DMS 273 treated with DMSO at 0.1 percent for 48 hours (cell line): ENCODE results near the gene CHMP5.

ENCODE experiments used
- DNase-seq: peaks from one replicate; lab custom pipeline; 2025; lab: John Stamatoyannopoulos, UW

CHMP5 gene

DNA sequence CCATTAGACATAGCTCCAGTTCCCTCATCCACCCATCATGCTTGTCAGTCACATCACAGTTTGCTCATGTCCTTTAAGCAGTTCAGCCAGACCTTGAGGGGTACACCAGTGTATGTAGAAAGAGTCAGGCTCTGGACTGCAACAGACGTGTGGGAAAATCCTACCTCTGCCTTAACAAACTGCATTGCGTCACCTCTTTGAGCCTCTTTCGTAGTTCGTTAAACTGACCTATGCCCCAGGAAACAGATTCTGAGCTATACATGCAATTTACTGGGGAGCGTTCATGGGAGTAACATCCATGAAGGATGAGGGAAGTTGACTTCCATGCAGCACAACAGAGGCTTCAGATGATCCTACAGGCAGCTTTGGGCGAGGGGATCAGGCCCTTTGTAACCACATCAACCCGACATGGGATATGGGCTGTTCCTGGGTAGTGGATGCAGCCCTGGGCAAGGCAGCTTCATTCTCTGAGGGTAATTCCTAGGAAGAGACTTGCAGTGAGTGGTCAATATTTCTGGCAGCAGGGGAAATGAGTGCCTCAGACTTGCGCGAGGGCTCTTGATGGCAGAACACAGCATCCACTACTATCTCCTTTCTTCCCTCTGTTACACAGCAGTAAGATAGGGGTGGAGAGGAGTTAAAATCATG is 20.6 kb upstream of the CHMP5 start:
- no peak for DNase-seq

DNA sequence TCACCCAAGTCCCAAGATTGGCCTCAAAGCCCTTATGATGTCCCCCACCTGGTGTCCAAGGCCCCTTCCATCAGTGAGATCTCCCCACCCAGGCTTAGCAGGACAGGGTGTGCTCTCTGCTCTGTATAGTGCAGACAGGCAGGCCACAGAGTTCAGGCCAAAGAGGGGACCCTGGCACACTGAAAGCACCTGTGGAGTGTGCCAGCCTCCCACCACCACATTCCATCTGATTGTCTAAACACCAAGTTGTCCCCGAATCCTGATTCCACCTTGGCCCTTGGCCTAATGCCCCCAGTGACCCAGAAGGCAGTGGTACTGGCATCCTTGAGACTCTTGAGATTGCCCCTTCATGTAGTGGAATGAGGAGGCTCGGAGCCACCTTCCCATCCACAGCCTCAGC is 19.5 kb upstream of the CHMP5 start:
- DNase-seq = no peak

DNA sequence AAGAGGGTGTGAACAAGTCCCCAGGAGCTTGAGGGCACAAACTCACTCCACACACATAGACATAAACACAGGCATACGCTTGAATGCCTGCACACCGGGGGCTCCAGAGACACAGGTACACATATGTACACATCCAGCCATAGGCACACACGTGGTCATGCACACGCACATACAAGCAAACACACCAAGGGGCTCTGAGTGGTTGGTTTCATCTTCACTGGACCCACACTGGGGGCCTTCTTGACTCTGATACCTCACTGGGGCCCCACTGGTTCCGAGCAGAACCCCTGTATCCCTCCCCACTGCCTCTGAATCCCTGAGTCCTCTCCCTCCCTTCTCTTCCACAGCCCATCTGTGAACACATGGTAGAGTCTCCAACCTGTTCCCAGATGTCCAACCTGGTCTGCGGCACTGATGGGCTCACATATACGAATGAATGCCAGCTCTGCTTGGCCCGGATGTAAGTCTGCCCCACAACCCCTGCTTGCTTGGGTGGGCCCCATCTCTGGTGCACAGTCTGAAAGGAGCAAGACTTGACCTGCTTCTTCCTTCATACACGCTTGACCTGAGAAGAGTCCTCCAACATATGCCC is 18.5 kb upstream of the CHMP5 start:
- DNase-seq = no peak

DNA sequence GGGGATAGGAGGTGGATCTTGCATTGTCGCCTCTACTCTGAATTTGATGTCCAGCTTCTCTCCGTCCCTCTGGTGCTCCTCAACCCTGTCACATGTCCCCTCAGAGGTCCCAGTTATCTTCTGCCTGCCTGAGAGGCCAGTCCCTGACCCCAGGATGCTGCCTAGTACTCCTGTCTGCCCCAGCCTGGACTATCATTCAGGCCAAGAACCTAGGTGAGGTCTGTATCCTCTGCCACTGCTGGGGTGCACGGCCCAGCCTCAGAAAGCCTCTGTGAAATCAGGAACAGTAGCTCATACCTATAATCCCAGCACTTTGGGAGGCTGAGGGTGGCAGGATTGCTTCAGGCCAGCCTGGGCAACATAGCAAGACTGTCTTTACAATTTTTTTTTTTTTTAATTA is 16.2 kb upstream of the CHMP5 start:
- DNase-seq = no peak

DNA sequence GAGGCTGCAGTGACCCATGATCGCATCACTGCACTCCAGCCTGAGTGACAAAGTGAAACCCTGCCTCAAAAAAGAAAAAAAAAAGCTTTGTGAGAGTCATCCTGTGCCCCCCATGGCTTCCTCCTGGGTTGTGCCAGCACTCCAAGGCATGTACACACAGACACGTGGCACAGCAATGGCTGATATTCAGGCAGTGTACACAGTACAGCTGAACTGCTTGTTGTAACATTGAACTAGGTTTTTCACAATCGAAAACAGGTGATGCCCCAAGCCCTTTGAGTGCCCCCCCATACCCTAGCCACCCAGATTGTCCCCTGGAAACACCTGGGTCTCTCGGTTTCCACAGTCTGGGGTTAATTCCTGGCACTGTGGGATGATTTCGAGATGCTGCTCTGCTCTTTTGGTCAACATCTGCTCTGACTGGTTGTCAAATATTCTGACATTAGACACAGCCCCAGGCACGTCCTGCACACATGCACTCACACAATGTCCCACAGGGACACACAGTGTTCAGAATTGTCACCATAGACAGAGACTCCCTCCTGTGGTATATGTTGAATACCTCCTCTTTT is 15.7 kb upstream of the CHMP5 start:
- no peak for DNase-seq

DNA sequence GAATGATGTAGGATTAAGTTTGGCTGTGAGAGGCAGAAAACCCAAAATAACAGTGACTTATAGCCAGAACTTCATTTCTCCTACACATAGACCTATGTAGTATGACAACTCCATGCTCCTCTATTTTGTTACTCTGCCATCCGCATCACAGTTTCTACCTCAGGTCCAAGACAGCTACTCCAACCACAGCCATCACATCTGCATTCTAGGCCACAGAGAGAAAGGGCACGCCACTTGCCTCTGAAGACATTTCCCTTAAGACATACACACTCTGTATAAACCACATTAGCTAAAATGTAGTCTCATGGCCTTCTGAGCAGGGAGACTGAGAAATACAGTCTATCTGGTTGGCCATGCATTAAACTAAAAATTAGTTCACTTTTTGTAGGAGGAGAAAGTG is 14.9 kb upstream of the CHMP5 start:
- no peak for DNase-seq

DNA sequence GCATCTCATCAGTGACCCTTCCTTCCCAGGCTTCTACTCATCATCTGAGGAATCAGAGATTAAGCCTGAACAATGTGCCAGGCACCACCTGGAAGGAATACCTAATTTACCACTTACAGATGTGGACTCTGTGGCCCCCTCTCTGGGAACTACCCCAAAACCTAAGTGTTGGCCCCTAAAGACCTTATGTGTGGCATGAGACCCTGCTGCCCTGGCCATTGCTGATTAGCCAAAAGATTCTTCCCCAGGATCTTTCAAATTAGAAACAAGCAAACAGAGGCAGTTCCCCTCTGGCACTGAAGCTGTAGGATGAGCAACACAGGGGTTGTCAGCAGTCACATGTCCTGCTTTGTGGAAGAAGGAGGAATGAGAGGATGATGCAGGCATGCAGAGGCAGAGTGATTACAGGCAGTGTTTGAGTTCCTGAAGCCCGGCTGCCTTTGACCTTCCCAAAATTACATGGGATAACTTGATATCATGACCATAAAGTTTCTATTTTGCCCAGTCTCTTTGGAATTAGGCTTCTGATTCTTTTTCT is 14.3 kb upstream of the CHMP5 start:
- no peak for DNase-seq

DNA sequence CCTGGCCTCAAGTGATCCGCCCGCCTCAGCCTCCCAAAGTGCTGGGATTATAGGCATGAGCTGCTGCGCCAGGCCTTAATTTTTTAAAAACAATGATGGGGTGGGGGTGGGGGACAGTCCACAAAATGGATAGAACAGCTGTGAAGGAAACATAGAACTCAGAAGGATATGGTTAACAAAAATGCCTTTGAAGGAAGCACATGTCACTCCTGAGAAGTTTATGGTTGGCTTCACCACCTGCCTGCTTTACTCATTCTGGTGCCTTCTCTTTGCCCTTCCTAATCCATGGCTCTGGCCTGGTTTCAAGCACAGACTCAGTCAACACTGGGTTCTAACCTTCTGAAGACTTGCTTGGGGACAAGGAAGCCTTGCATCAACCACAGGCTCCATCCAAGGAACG is 10.6 kb upstream of the CHMP5 start:
- DNase-seq = no peak

DNA sequence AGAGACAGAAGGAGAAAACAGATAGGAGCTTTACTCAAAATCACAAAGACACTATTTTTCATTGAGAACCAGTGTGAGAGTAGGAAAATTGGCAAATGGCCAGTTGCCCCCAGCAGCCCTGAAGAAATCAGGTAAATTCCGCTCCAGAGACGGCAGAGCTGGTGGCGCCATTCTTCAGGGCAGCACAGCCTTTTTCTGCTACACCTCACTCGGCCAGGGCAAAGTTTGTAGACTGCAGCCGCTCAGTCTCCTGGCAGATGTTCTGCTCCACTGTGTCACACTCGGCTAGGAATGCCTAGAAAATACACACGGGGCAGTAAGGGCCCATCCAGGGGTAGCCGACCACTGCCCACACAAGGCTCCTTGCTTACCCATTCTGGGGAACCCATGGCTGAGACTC is 9.8 kb upstream of the CHMP5 start:
- DNase-seq = no peak

DNA sequence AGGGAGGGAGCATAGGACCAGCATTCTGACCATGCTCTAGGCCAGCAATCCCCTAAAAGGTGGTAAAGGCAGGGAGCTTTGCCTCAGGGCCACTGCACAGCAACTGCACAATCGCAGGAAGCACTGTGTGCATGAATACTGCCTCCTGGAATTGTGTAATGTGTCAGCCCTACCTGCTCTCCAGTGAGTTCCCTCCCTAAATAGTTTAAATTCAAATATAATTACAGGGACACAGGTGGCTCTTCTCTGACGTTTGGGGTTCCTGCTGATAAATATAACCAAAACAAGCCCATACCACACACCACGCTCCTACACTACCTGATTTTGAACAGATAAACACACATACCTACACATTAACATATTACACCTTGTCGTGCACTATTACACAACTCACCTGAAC is 9.4 kb upstream of the CHMP5 start:
- DNase-seq = no peak

DNA sequence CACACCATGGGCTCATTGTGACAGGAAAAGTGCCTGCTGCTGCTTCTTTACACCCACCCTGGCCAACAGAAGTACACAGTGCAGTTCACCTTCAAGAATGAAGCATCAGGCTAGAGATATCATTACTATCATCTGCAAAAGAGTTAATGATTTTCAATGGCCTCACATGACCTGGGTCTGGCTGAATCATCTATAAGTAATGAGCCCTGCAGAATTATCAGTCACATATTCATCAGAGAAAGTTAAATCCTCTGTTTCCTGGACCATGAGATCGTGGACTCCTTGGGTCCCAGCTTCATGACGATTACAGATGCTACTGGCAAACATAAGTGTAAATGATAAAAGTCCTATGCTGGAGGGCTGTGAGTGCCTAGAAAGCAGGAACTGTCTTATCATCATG is 8.6 kb upstream of the CHMP5 start:
- DNase-seq = no peak

DNA sequence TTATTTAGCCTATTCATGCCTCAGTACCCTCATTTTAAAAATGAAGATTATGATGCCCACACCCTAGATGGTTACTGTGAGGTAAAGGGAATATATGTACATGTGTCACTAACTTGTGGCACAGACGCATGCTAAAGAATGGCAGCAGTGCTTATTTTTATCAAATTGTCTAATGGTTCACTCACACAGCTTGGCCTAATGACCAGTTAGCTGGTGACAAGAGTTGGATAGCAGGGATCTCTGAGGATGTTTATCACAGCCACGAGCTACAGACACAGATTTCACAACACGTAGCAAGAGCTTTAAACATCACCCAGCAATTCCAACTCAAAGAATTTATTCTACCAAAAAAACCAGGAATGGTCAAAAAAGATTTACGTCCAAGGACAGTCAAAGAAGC is 7.6 kb upstream of the CHMP5 start:
- DNase-seq = no peak

DNA sequence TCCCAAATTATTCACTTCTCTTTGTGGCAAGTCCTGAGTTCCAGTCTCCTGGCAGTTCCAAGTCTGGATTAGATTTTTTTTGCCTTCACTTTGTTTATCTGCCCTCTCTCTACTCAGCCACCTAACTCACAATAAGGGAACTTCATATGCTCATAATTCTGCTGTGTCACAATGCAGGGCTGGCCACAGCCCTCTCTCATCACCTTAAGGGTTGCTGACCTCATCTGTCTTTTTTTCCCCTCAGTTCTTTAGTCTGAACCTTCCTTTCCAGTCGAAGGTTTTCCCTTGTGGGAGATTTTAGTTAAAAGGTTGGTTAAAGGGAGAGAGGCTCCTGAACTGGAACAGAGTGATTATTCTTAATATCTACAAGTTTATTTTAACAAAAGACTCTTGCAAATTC is 4.5 kb upstream of the CHMP5 start:
- no peak for DNase-seq

DNA sequence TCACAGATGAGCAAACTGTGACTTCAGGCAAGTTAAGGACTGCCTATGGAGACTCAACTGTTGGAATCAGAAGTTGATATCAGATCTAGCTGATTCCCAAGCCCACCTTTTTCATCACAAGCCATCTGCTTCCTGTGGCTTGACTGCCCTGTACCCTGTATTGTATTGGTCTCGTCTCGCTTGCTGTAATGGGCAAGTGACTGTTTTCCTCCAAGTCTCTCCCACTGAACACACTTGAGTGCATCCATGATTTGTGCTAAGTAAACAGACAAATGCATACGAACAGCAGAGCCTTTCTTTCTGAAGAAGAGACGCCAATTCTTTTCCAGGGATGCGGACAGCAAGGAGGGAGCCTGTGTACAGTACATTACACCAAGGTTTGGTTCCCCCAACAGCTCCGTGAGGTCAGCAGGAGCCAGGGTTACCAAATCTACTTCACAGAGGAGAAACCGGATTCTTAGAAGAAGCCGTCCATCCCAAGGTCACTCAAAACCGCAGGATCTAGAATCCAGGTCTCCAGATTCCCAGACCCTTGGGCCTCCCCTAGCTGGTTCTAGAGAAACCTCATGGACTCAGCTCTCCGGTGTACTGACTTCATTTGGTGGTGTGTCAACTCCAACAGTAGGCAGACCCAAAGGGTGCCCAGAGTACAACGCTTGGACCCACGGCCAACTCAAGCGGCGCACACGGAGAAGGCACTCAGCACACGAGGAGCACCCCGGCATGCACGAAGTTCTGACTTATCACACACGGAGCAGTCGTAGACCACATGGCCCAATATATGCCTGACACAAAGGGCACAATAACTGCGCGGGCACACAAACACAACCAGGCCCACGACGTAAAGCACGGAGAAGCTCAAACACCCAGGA is 1.5 kb upstream of the CHMP5 start:
- DNase-seq = no peak

DNA sequence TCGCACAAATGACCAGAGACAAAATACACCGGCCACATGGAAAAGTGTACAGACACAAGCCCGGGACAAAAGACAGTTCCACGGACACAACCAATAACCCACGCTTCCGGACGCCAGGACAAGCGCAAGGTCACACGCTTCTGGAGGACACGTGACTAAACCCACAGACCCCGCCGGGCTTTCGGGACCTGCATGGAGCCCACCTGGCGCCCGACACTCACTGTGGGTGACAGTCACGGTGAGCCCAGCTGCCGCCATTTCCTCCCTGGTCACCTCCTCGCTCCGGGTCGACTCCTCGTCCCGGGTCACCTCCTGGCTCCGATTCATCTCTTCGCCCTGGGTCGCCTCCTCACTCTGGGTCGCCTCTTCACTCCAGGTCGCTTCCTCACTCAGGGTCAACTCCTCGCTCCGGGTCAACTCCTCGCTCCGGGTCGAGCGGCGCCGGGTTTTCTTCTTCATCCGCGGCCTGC is 811 bp upstream of the CHMP5 start:
- no peak for DNase-seq

DNA sequence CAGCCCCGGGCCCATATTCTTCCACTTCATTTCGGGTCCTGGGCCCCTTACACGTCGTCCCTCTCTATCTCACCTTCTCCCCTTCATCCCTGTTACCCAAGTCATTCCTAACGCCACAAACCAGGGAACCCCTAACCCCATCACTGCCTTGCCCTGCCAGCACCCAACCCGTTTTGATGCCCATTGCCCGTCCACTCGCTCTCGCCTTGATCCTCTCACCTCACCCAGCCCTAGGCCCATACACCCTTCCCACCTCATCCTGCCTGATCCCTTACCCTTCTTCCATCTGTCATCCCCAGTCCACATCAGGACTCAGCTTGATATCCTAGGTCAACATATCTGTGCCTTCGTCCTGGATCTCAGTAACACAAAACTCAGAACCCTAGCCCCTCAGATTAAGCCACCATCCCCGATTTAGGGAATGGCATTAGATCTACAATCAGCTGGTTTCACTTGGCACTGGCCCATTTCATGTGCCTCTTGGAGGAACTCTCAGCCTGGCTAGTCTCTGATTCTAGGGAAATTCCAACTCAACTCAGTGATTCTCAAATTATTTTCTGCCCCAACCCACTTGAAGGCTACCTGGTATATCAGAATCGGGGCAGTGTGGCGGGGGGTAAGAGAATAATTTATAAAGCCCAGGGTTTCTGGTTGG is 489 bp downstream of the CHMP5 start:
- no peak for DNase-seq

DNA sequence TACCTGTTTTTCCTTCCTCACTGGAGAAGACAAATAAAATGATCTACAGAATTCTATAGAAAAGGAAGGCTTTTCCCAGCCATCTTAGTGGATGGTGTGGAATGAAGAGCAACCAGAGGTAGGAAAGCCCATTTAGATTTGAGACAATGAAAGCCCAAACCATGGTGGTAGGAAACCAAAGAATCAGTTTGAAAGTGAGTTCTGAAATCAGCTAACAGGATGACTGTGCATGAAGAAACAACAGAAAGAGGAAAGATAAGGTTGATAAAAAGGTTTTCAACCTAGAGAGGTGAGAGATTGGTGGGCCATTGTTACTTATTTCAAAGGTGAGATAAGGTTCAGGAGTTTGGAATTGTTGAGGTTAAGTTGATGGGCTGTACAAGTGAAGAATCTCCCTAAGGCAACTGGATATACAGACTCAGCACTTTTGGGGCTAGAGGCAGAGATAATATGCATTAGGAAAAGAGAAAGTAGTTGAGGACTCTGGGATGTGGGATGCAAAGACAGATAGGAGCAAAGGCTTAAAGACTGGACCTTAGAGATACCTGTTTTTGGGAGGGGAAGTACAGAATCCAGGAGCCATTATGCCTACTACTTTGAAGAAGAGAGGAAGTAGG is 2.4 kb downstream of the CHMP5 start:
- DNase-seq = no peak

DNA sequence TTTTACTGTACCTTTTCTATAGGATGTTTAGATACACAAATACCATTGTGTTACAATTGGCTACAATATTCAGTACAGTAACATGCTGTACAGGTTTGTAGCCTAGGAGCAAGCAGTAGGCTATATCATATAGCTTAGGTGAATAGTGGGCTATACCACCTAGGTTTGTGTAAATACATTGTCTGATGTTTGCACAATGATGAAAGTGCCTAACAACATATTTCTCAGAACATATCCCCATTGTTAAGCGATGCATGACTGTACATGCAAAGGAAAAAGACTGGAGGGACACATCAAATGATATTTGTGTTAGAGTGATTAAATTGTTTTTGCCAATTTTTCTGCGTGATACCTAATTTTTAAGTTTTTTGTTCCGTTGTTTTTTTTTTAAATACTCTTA is 5.3 kb downstream of the CHMP5 start:
- no peak for DNase-seq

DNA sequence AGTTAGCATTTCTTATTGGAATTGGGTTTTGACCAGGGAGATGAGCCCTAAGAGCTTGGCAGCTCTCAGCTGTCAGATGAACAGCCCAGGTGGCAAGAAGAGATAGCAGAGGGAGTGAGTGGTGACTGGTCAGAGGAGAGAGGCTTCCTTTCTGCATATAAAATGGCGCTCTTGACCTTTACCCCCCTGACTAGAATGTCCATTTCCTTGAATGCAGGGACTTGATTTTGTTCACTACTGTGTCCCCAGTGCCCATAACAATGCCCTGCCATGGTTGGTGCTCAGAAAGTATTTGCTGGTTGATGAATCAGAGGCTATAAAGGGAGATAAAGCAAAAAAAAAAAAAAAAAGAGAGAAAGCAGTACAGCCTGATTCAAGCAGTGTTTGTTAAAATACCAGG is 7.2 kb downstream of the CHMP5 start:
- no peak for DNase-seq

DNA sequence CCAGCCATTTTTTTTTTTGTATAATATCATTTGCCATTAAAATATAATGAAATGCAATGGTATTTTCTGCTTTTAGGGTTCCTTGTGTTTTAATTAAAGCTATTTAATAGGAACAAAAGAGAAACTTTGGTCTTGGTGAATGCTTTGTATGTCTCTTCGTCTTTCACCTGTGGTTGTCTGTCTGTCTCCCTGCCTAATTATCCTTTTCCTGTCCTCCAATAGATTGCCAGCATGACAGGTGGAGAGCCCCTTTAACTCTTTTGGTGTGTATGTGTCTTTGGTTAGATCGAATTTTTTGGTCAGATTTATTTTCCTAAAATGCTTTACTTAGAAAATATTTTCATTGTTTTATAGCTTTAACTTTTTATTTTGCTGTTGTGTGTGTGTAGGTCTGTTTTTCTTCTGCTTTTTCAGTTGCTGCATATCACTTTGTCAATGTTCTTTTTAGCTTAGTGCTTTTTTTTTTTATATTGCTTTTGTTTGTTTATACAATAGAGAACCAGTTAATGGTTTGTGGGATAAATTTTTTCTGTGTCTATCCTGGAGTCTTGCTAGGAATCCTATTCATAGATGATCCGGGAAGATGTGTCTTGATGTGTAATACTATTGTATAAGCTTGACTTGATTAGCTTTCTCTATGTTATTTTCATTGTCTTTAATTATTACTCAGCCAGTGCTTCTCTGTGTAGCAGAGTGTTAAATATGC is 8.6 kb downstream of the CHMP5 start:
- no peak for DNase-seq

DNA sequence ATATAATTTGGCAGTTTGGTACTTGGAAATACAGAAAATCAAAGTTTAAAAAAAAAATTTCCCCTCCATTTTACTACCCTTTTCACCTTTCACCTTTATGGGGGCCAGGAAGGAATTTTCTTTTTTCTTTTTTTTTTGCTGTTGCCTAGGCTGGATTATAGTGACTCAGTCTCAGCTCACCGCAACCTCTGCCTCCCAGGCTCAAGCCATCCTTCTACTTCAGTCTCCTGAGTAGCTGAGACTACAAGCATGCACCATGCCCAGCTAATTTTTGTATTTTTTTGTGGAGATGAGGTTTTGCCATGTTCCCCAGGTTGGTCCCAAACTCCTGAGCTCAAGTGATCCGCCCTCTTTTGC is 9.1 kb downstream of the CHMP5 start:
- DNase-seq = no peak
